Left renal cortex interstitium (tissue), 4 donors: Measurements from ENCODE around the gene MRPL30. TPM values are rescaled to one million over a fixed set of nuclear protein-coding genes. Genes with fewer than 3 reads are reported as not detected.
"Not testable (repeated sequence)": the region's sequence is repeated elsewhere in the genome, so short reads cannot be mapped to it uniquely, and the experiment has no call there.

Experiments used
- DNase-seq, 4 donors: peaks; one replicate each; pipeline ENCODE4 v3.0.0-alpha.2; 2013; ENCODE audit warnings: low read depth in 4 of 4, low spot score in 2 of 4, missing footprints in 1 of 4
- polyA plus RNA-seq, 4 donors: library from polyadenylated mRNA; unstranded; fragments of 120-200 nt; gene quantifications; one replicate each; pipeline ENCODE4 v1.2.1, GENCODE V29; 2013; ENCODE audit not compliant: insufficient read length in 4 of 4

Gene MRPL30
- polyA plus RNA-seq, 4 donors, result 43.4 to 53.6 (median 52.3) TPM

GRCh38 chr2:99183025-99183424, 2.0 kb downstream of the MRPL30 start:
- DNase-seq, result no peak

GRCh38 chr2:99184811-99185210, 3.8 kb downstream of the MRPL30 start:
- no peak for DNase-seq

- no peak for DNase-seq
Observed at GRCh38 chr2:99187011-99187410, 6.0 kb downstream of the MRPL30 start.

GRCh38 chr2:99188357-99188756, 7.4 kb downstream of the MRPL30 start:
- DNase-seq, result no peak

GRCh38 chr2:99190548-99190947, 9.6 kb downstream of the MRPL30 start:
- no peak for DNase-seq

- not testable (repeated sequence) for DNase-seq
Observed at GRCh38 chr2:99192364-99192763, 11.4 kb downstream of the MRPL30 start.

- DNase-seq, result no peak
Observed at GRCh38 chr2:99198103-99198841, 17.3 kb downstream of the MRPL30 start.

- no peak for DNase-seq
Observed at GRCh38 chr2:99200076-99200800, 19.3 kb downstream of the MRPL30 start.

- DNase-seq, result no peak
Observed at GRCh38 chr2:99201959-99202678, 21.1 kb downstream of the MRPL30 start.

- no peak for DNase-seq
Observed at GRCh38 chr2:99205491-99205890, 24.5 kb downstream of the MRPL30 start.

- DNase-seq, result no peak
Observed at GRCh38 chr2:99216096-99216495, 35.1 kb downstream of the MRPL30 start.

- no peak for DNase-seq
Observed at GRCh38 chr2:99217929-99218501, 37.0 kb downstream of the MRPL30 start.

GRCh38 chr2:99233177-99233576, 52.2 kb downstream of the MRPL30 start:
- DNase-seq, result not testable (repeated sequence)

GRCh38 chr2:99238599-99238998, 57.6 kb downstream of the MRPL30 start:
- no peak for DNase-seq

GRCh38 chr2:99240431-99240830, 59.4 kb downstream of the MRPL30 start:
- no peak for DNase-seq

GRCh38 chr2:99242151-99242550, 61.2 kb downstream of the MRPL30 start:
- no peak for DNase-seq

Other genes with a start within 250 kb of the MRPL30 start
- 1 to 10 TPM; 2.7 to 3.7 (median 3.1) TPM for gene CRACDL, start 245.0 kb upstream of the MRPL30 start, polyA plus RNA-seq
- gene C2orf15, start 39.5 kb upstream of the MRPL30 start, polyA plus RNA-seq, result 10 to 100 TPM in 3 of 4 donors, 1 to 10 TPM in 1; 9.1 to 12.6 (median 11.0) TPM
- 10 to 100 TPM in 3 of 4 donors, 1 to 10 TPM in 1; 8.5 to 18.7 (median 15.5) TPM for gene TSGA10, start 26.2 kb upstream of the MRPL30 start, polyA plus RNA-seq
- gene LIPT1, start 26.2 kb upstream of the MRPL30 start, polyA plus RNA-seq, result 10 to 100 TPM; 10.3 to 17.2 (median 14.8) TPM
- gene MITD1, start 126 bp upstream of the MRPL30 start, polyA plus RNA-seq, result 10 to 100 TPM; 41.8 to 62.1 (median 49.8) TPM
- gene LYG2, start 74.5 kb downstream of the MRPL30 start, polyA plus RNA-seq, result under 1 TPM; 0.21 to 0.71 (median 0.36) TPM
- gene LYG1, start 120.0 kb downstream of the MRPL30 start, polyA plus RNA-seq, result 1 to 10 TPM; 3.0 to 5.8 (median 4.5) TPM
- gene TXNDC9, start 155.1 kb downstream of the MRPL30 start, polyA plus RNA-seq, result 10 to 100 TPM; 37.1 to 47.5 (median 41.1) TPM
- 10 to 100 TPM; 53.6 to 77.9 (median 67.5) TPM for gene EIF5B, start 156.2 kb downstream of the MRPL30 start, polyA plus RNA-seq